HEK293 (cell line): ENCODE data around the gene TEX261.
"Not testable (repeated sequence)": the region's sequence is repeated elsewhere in the genome, so short reads cannot be mapped to it uniquely, and the experiment has no call there.

Experiments used
- CTCF ChIA-PET: fragments of 350-600 bp; formaldehyde crosslinking; extraction: SDS; loops from one replicate; lab custom pipeline; 2021; ENCODE audit warnings: antibody characterized with exemption; lab: Yijun Ruan, JAX
- POLR2A ChIA-PET: fragments of 300-600 bp; formaldehyde crosslinking; extraction: SDS; loops from one replicate; lab custom pipeline; 2020; ENCODE audit warnings: antibody characterized with exemption, inconsistent platforms; lab: Yijun Ruan, JAX
- H3K27ac ChIP-seq: fragments of 200-500 bp; sonication (Bioruptor generic); 2 replicates; pipeline ENCODE4 v1.5.1; 2014; ENCODE audit warnings: low read depth, low read length, control low read depth, inconsistent platforms; ENCODE audit errors: extremely low read depth
- H3K36me3 ChIP-seq, 2 experiments: fragments of 200-500 bp in 1 of 2; sonication (Bioruptor generic) in 1 of 2; 1 replicate in 1 of 2; 2 replicates in 1 of 2; pipeline ENCODE4 v1.5.1; 2014 to 2017; ENCODE audit warnings: inconsistent platforms in 2 of 2, low read length in 2 of 2; ENCODE audit not compliant: control insufficient read depth in 2 of 2, insufficient read depth in 1 of 2
- H3K4me1 ChIP-seq: fragments of 200-500 bp; sonication (Bioruptor generic); 2 replicates; pipeline ENCODE4 v1.5.1; 2014; ENCODE audit warnings: mild to moderate bottlenecking, low read length, inconsistent platforms; ENCODE audit not compliant: control insufficient read depth, insufficient read depth
- H3K4me3 ChIP-seq: 2 replicates; pipeline ENCODE4 v1.5.1; 2011; ENCODE audit warnings: low read depth, mild to moderate bottlenecking, control low read depth, low read length, moderate library complexity
- H3K9me3 ChIP-seq: fragments of 200-500 bp; sonication (Bioruptor generic); 2 replicates; pipeline ENCODE4 v1.5.1; 2014; ENCODE audit warnings: low read depth, low read length, inconsistent platforms; ENCODE audit not compliant: control insufficient read depth, insufficient read depth
- GLIS2 ChIP-seq: fragments of 450-650 bp; formaldehyde crosslinking; IDR thresholded peaks from 2 replicates; pipeline ENCODE4 v1.5.1; 2016; ENCODE audit warnings: missing biosample characterization, missing genetic modification characterization
- KLF8 ChIP-seq: fragments of 450-650 bp; formaldehyde crosslinking; IDR thresholded peaks from 2 replicates; pipeline ENCODE4 v1.5.1; 2016; ENCODE audit warnings: missing biosample characterization, missing genetic modification characterization
- PRDM10 ChIP-seq: fragments of 450-650 bp; formaldehyde crosslinking; IDR thresholded peaks from 2 replicates; pipeline ENCODE4 v1.5.1; 2016; ENCODE audit warnings: missing biosample characterization, missing genetic modification characterization
- PRDM2 ChIP-seq: fragments of 450-650 bp; formaldehyde crosslinking; IDR thresholded peaks from 2 replicates; pipeline ENCODE4 v1.5.1; 2016; ENCODE audit warnings: missing biosample characterization, missing genetic modification characterization, borderline replicate concordance
- REPIN1 ChIP-seq: fragments of 450-650 bp; formaldehyde crosslinking; IDR thresholded peaks from 2 replicates; pipeline ENCODE4 v1.5.1; 2017; ENCODE audit warnings: missing biosample characterization, missing genetic modification characterization, low read depth
- ZNF311 ChIP-seq: fragments of 450-650 bp; formaldehyde crosslinking; IDR thresholded peaks from 2 replicates; pipeline ENCODE4 v1.5.1; 2017; ENCODE audit warnings: missing biosample characterization, missing genetic modification characterization, borderline replicate concordance
- ZNF433 ChIP-seq: fragments of 450-650 bp; formaldehyde crosslinking; IDR thresholded peaks from 2 replicates; pipeline ENCODE4 v1.5.1; 2016; ENCODE audit warnings: missing biosample characterization, missing genetic modification characterization, low read depth
- ZNF48 ChIP-seq: fragments of 450-650 bp; formaldehyde crosslinking; IDR thresholded peaks from 2 replicates; pipeline ENCODE4 v1.5.1; 2016; ENCODE audit warnings: missing biosample characterization, missing genetic modification characterization
- ZNF560 ChIP-seq: fragments of 450-650 bp; formaldehyde crosslinking; IDR thresholded peaks from 2 replicates; pipeline ENCODE4 v1.5.1; 2017; ENCODE audit warnings: missing biosample characterization, missing genetic modification characterization, borderline replicate concordance

The TEX261 gene

GRCh38 chr2:71018625-71019024, 24.0 kb upstream of the TEX261 start:
- Histone ChIP-seq H3K36me3 (no peaks in the 10 kb centered on the region), H3K4me3 (no peak overlapping the region), H3K27ac (no peak overlapping the region), H3K9me3 (no peaks in the 10 kb centered on the region), H3K4me1 (no peaks in the 10 kb centered on the region)
- ChIA-PET CTCF (no interaction called here), POLR2A (no interaction called here)
- TF ChIP-seq GLIS2 (no peak), ZNF48 (no peak), ZNF433 (tag by site-specific recombination) (no peak), PRDM2 (no peak), KLF8 (tag by site-specific recombination) (no peak), PRDM10 (tag by site-specific recombination) (no peak), ZNF311 (no peak), ZNF560 (tag by site-specific recombination) (no peak)

- H3K4me1 ChIP-seq, H3K9me3 ChIP-seq, H3K36me3 ChIP-seq, H3K4me3 ChIP-seq, POLR2A ChIA-PET, H3K27ac ChIP-seq: not testable (repeated sequence)
- CTCF ChIA-PET = interaction anchor here (1.8 kb wide), 1 partner anchor 10 kb away, joined by 14 read pairs; no protein-coding TSS in a partner anchor
These were observed 17.1 kb upstream of the TEX261 start for GRCh38 chr2:71011786-71012185.

GRCh38 chr2:71008342-71008741, 13.7 kb upstream of the TEX261 start:
- Histone ChIP-seq H3K27ac (no peak overlapping the region), H3K36me3 (no peaks in the 10 kb centered on the region), H3K4me1 (no peaks in the 10 kb centered on the region), H3K9me3 (no peaks in the 10 kb centered on the region), H3K4me3 (no peak overlapping the region)
- POLR2A ChIA-PET = no interaction called here
- no peak for TF ChIP-seq REPIN1
- CTCF ChIA-PET = interaction anchor here (0.8 kb wide), 1 partner anchor 147 kb away, joined by 3 read pairs; no protein-coding TSS in a partner anchor
